ENCODE measurements around the gene FBXL20. TPM values are rescaled to one million over a fixed set of nuclear protein-coding genes. Genes with fewer than 3 reads are reported as not detected.

FBXL20 gene
- total and polyA plus RNA-seq, 2 donors (not counting 1 experiment from before 2014, with no cell fraction given) = 7.6 to 14.5 TPM

- Histone ChIP-seq H3K4me3 (replicated peaks in 1 of 4; ENCODE audit: control extremely low read depth in 1 of 4, insufficient read depth in 1 of 4, low read depth in 3 of 4, low read length in 4 of 4) (no peak overlapping the region), H3K79me2 (ENCODE audit: control insufficient read depth, insufficient read depth, low read length) (no peaks in the 10 kb centered on the region), H4K20me1 (ENCODE audit: control insufficient read depth, extremely low read depth, insufficient read depth, low read length) (no peaks in the 10 kb centered on the region), H3K27me3 (ENCODE audit: control insufficient read depth, insufficient read depth, low read length) (peaks cover 60% of the 10 kb centered on the region), H3K4me1 (ENCODE audit: control insufficient read depth, extremely low read depth, insufficient read depth, low read length) (no peaks in the 10 kb centered on the region), H3K9me3 (ENCODE audit: control insufficient read depth, insufficient read depth, low read depth, low read length) (no peaks in the 10 kb centered on the region), H3K36me3 (ENCODE audit: control insufficient read depth, insufficient read depth, low read length) (no peaks in the 10 kb centered on the region), H2AFZ (ENCODE audit: low read length) (no peak overlapping the region), H3K4me2 (ENCODE audit: extremely low read depth, insufficient read depth, low read length) (no peak overlapping the region), H3K9ac (ENCODE audit: insufficient read depth, low read length) (no peak overlapping the region), H3K27ac (ENCODE audit: insufficient read depth, low read length) (no peak overlapping the region)
- TF ChIP-seq, protein P1, sequence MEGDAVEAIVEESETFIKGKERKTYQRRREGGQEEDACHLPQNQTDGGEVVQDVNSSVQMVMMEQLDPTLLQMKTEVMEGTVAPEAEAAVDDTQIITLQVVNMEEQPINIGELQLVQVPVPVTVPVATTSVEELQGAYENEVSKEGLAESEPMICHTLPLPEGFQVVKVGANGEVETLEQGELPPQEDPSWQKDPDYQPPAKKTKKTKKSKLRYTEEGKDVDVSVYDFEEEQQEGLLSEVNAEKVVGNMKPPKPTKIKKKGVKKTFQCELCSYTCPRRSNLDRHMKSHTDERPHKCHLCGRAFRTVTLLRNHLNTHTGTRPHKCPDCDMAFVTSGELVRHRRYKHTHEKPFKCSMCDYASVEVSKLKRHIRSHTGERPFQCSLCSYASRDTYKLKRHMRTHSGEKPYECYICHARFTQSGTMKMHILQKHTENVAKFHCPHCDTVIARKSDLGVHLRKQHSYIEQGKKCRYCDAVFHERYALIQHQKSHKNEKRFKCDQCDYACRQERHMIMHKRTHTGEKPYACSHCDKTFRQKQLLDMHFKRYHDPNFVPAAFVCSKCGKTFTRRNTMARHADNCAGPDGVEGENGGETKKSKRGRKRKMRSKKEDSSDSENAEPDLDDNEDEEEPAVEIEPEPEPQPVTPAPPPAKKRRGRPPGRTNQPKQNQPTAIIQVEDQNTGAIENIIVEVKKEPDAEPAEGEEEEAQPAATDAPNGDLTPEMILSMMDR (conservative IDR thresholded peaks at IDR 0.05 in 1 of 2, IDR thresholded peaks at IDR 0.05 in 1 of 2; ENCODE audit: low read depth in 1 of 2, low read length in 2 of 2) = no peak
- no peak for TF ChIP-seq EZH2 (IDR thresholded peaks at IDR 0.05; ENCODE audit: low read length, missing control alignments)
- DNase-seq (ENCODE audit: low read depth in 2 of 2) = no peak
These were observed 179.9 kb downstream of the FBXL20 start for GRCh38 chr17:39221572-39221971.

DNA sequence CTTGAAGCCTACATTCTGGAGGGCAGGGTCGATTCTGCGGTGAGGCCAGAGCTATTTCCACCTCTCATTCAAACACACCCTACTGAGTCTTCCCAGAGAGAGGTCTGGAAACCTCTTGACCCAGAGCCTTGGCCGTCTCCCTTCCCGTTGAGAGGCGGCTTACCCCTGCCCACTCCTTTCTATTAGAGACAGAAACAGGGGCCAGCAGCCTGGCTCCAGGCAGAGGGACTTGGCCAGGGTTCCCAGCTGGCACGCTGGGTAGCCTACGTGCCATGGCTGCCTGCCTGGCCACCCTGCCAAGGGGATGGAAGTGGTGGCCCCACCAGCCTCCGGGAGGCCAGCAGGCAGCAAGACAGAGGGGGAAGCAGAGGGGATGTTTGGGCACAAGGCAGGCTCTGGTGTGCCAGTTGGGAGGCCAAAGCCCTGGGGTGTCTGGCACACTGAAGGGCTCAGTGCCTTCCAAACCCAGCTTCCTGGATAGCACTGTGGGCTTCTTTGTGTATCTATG is 181.7 kb downstream of the FBXL20 start:
- Histone ChIP-seq H3K27me3 (ENCODE audit: control insufficient read depth, insufficient read depth, low read length) (peaks cover 42% of the 10 kb centered on the region), H3K4me2 (ENCODE audit: extremely low read depth, insufficient read depth, low read length) (no peak overlapping the region), H4K20me1 (ENCODE audit: control insufficient read depth, extremely low read depth, insufficient read depth, low read length) (no peaks in the 10 kb centered on the region), H3K79me2 (ENCODE audit: control insufficient read depth, insufficient read depth, low read length) (no peaks in the 10 kb centered on the region), H2AFZ (ENCODE audit: low read length) (no peak overlapping the region), H3K27ac (ENCODE audit: insufficient read depth, low read length) (no peak overlapping the region), H3K4me1 (ENCODE audit: control insufficient read depth, extremely low read depth, insufficient read depth, low read length) (no peaks in the 10 kb centered on the region), H3K9me3 (ENCODE audit: control insufficient read depth, insufficient read depth, low read depth, low read length) (no peaks in the 10 kb centered on the region), H3K36me3 (ENCODE audit: control insufficient read depth, insufficient read depth, low read length) (no peaks in the 10 kb centered on the region), H3K4me3 (replicated peaks in 1 of 4; ENCODE audit: control extremely low read depth in 1 of 4, insufficient read depth in 1 of 4, low read depth in 3 of 4, low read length in 4 of 4) (no peak overlapping the region), H3K9ac (ENCODE audit: insufficient read depth, low read length) (no peak overlapping the region)
- no peak for DNase-seq (ENCODE audit: low read depth in 2 of 2)
- TF ChIP-seq EZH2 (IDR thresholded peaks at IDR 0.05; ENCODE audit: low read length, missing control alignments) = no peak
- TF ChIP-seq, protein P1 (conservative IDR thresholded peaks at IDR 0.05 in 1 of 2, IDR thresholded peaks at IDR 0.05 in 1 of 2; ENCODE audit: low read depth in 1 of 2, low read length in 2 of 2) = no peak

- Histone ChIP-seq H3K79me2 (ENCODE audit: control insufficient read depth, insufficient read depth, low read length) (no peaks in the 10 kb centered on the region), H3K27ac (ENCODE audit: insufficient read depth, low read length) (no peak overlapping the region), H3K9ac (ENCODE audit: insufficient read depth, low read length) (no peak overlapping the region), H3K4me1 (ENCODE audit: control insufficient read depth, extremely low read depth, insufficient read depth, low read length) (no peaks in the 10 kb centered on the region), H2AFZ (ENCODE audit: low read length) (no peak overlapping the region), H3K4me2 (ENCODE audit: extremely low read depth, insufficient read depth, low read length) (no peak overlapping the region), H3K4me3 (replicated peaks in 1 of 4; ENCODE audit: control extremely low read depth in 1 of 4, insufficient read depth in 1 of 4, low read depth in 3 of 4, low read length in 4 of 4) (no peak overlapping the region), H3K9me3 (ENCODE audit: control insufficient read depth, insufficient read depth, low read depth, low read length) (no peaks in the 10 kb centered on the region), H3K27me3 (ENCODE audit: control insufficient read depth, insufficient read depth, low read length) (peaks cover 34% of the 10 kb centered on the region), H4K20me1 (ENCODE audit: control insufficient read depth, extremely low read depth, insufficient read depth, low read length) (no peaks in the 10 kb centered on the region), H3K36me3 (ENCODE audit: control insufficient read depth, insufficient read depth, low read length) (no peaks in the 10 kb centered on the region)
- no peak for DNase-seq (ENCODE audit: low read depth in 2 of 2)
- TF ChIP-seq, protein P1 (conservative IDR thresholded peaks at IDR 0.05 in 1 of 2, IDR thresholded peaks at IDR 0.05 in 1 of 2; ENCODE audit: low read depth in 1 of 2, low read length in 2 of 2) = no peak
- no peak for TF ChIP-seq EZH2 (IDR thresholded peaks at IDR 0.05; ENCODE audit: low read length, missing control alignments)
These were observed 182.5 kb downstream of the FBXL20 start for GRCh38 chr17:39218906-39219305.

Measured in fibroblast of lung (primary cell).